ENCODE results near the gene IPO4. TPM values are rescaled to one million over a fixed set of nuclear protein-coding genes. Genes with fewer than 3 reads are reported as not detected.
A peak's percentile ranks its signal among the peaks of the same experiment; 100 is the strongest.

IPO4 gene
- total and polyA plus RNA-seq, 5 donors, result 4.1 to 22.5 (median 11.7) TPM

DNA sequence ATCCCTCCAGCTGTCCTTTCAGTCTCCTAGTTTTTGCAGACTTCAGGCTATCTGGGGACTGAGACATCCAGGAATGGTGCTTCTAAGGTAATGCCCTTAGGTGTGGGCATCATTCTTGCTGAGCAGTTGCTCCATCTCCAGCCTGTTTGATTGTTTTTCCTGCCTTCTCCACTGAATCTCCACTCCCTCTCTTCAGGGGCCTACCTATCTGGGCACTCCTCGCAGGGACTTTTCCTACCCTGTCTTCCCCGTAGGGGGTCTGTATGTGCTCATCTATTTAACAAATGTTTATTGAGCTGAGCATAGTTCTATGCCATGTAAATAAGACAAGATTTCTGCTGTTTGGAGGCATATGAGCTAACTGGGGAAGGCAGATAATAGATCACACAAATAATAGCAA, 55.6 kb downstream of the IPO4 start:
- intact Hi-C loops (cut with DNase I), result no loop called here
- peak overlapping the region; percentile 99 for H3K27ac ChIP-seq (ENCODE audit: low read length)
- H3K9me3 ChIP-seq (ENCODE audit: control insufficient read depth, low read length), result no peaks in the 10 kb centered on the region
- WGBS, result 79% methylated on average over 2 of the region's 2 CpGs
- DNase-seq (no peak), ATAC-seq (no peak)
- H3K4me3 ChIP-seq (ENCODE audit: low read length), result no peak overlapping the region
- H3K4me1 ChIP-seq (ENCODE audit: control insufficient read depth, insufficient read depth, low read length), result peaks cover 6% of the 10 kb centered on the region
- no peaks in the 10 kb centered on the region for H3K27me3 ChIP-seq (ENCODE audit: control insufficient read depth, insufficient read depth)

DNA sequence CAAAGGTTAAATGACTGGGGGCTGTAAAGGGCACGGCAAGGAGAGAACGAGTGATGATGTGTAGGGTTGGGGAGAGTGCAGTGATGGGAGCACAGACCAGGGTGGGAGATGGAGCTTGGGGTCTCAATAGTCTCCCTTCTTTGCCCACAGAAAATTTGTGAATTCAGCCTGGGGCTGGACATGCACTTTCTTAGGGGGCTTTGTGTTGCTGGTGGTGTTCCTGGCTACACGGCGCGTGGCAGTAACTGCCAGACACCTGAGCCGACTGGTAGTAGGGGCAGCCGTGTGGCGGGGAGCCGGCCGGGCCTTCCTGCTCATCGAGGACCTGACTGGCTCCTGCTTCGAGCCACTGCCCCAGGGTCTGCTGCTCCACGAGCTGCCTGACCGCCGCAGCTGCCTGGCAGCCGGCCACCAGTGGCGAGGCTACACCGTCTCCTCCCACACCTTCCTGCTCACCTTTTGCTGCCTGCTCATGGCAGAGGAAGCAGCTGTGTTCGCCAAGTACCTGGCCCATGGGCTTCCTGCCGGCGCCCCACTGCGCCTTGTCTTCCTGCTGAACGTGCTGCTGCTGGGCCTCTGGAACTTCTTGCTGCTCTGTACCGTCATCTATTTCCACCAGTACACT, 56.4 kb downstream of the IPO4 start:
- Histone ChIP-seq H3K9me3 (ENCODE audit: control insufficient read depth, low read length) (no peaks in the 10 kb centered on the region), H3K4me3 (ENCODE audit: low read length) (no peak overlapping the region), H3K27me3 (ENCODE audit: control insufficient read depth, insufficient read depth) (no peaks in the 10 kb centered on the region), H3K27ac (ENCODE audit: low read length) (peak overlapping the region; percentile 99), H3K4me1 (ENCODE audit: control insufficient read depth, insufficient read depth, low read length) (peaks cover 6% of the 10 kb centered on the region)
- no peak for ATAC-seq
- intact Hi-C loops (cut with DNase I), result no loop called here
- 46% methylated on average over 24 of the region's 24 CpGs for WGBS
- DNase-seq, result peak in 2 of 3 donors; percentile 72 to 74

DNA sequence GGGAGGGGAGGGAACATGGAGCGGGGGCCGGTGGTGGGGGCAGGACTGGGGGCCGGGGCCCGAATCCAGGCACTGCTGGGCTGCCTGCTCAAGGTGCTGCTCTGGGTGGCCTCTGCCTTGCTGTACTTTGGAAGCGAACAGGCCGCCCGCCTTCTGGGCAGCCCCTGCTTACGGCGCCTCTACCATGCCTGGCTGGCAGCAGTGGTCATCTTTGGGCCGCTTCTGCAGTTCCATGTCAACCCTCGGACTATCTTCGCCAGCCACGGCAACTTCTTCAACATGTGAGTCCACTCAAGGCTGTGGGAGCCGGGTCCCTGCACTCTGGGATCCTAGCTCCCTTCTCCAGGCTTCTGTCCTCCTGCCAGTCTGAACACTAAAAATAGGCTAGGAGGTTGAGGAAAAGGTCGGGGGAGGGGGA, 57.1 kb downstream of the IPO4 start:
- no peaks in the 10 kb centered on the region for H3K27me3 ChIP-seq (ENCODE audit: control insufficient read depth, insufficient read depth)
- ATAC-seq (peak; percentile 1 to 3), DNase-seq (no peak)
- intact Hi-C loops (cut with DNase I), result no loop called here
- H3K4me1 ChIP-seq (ENCODE audit: control insufficient read depth, insufficient read depth, low read length), result peaks cover 6% of the 10 kb centered on the region
- H3K4me3 ChIP-seq (ENCODE audit: low read length), result no peak overlapping the region
- 49% methylated on average over 15 of the region's 15 CpGs for WGBS
- no peaks in the 10 kb centered on the region for H3K9me3 ChIP-seq (ENCODE audit: control insufficient read depth, low read length)
- H3K27ac ChIP-seq (ENCODE audit: low read length), result peak overlapping the region; percentile 99

DNA sequence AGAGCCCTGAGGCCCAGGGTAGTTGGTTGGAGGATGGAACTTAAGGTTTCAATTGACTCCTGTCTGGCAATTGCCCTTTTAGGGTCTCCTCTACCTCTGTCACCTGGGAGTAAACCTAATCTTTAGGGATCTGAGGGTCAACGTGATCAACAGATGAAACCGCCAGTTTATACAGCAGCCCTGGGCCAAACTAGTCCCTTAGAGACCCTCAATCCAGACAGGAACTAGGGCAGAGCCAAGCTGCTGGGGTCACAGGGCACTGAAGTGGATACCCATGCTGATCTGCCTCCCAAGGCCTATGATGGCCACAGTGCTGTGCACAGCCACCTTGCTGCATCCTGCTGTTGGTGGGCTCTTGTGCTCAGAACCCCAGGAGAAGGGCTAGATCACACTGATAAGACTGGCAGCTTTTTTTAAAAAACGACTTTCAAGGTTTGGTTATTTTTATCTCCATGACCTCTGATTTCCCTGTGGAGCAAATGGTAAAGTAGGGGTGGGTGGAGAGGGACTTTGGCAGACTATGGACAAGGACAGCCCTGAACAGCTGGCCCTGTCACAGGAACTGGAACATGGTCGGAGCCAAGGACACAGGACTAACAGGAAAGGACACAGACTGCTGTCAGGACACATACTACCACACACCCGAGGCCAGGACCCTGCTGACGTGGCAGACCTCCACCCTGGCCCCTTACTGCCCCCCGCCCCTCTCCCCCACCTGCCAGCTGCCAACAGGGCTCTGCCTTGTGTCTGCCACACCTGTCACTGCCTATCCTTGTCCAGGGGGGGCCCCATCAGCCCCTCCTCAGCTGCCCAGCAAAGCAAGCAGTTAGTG, 57.7 kb downstream of the IPO4 start:
- intact Hi-C loops (cut with DNase I), result no loop called here
- Histone ChIP-seq H3K9me3 (ENCODE audit: control insufficient read depth, low read length) (no peaks in the 10 kb centered on the region), H3K4me3 (ENCODE audit: low read length) (no peak overlapping the region), H3K27ac (ENCODE audit: low read length) (peak overlapping the region; percentile 99), H3K27me3 (ENCODE audit: control insufficient read depth, insufficient read depth) (no peaks in the 10 kb centered on the region), H3K4me1 (ENCODE audit: control insufficient read depth, insufficient read depth, low read length) (peaks cover 6% of the 10 kb centered on the region)
- 26% methylated on average over 7 of the region's 7 CpGs for WGBS
- ATAC-seq (peak; percentile 66 to 68), DNase-seq (peak; percentile 73 to 90 (median 87))

DNA sequence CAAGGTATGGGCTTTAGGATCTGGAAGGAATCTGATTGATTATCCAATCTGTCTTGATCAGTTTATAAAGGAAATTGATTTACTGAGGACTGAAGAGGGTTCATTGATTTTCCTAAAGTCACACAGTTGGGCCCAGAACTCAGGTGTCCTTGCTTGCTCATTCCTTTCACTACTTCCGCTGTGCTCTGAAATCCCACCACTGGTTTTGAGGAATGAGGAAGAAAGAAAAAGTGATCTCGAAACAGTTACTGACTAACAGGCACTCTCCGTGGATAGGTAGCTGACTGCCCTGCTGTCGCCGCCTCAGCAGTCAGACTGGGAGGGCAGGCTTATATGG, 58.3 kb downstream of the IPO4 start, which contains the start of gene FITM1:
Gene FITM1 (plus strand): TSS at position 280 of the 337 bp plus-strand sequence. CDS start 905 bp downstream, outside the sequence.
- H3K27me3 ChIP-seq (ENCODE audit: control insufficient read depth, insufficient read depth), result no peaks in the 10 kb centered on the region
- peak within 1 kb of the TSS; percentile 99 for H3K27ac ChIP-seq (ENCODE audit: low read length)
- no peak for DNase-seq
- H3K4me3 ChIP-seq (ENCODE audit: low read length), result no peak within 1 kb of the TSS
- H3K4me1 ChIP-seq (ENCODE audit: control insufficient read depth, insufficient read depth, low read length), result peaks cover 6% of the 10 kb centered on the region
- intact Hi-C loops (cut with DNase I), result no loop called here
- no peaks in the 10 kb centered on the region for H3K9me3 ChIP-seq (ENCODE audit: control insufficient read depth, low read length)
- no peak for ATAC-seq
- 87% methylated on average over 5 of the region's 5 CpGs for WGBS

Small RNAs within 50 kb of the gene (microRNA-seq; reads per million reads assigned to microRNA genes)
- gene MIR7703, result 0 reads per million in 2 donors

Other genes with a start within 250 kb of the IPO4 start
Only the 30 nearest of the 34 such genes appear.
- 10 to 100 TPM; 15.5 to 23.6 (median 20.5) TPM for gene DHRS4L2, start 199.9 kb downstream of the IPO4 start, total RNA-seq
- 44.2 TPM for gene DHRS4L2, start 199.9 kb downstream of the IPO4 start, polyA plus RNA-seq
- under 1 TPM; 0.17 to 0.45 (median 0.17) TPM for gene CARMIL3, start 136.8 kb downstream of the IPO4 start, total RNA-seq
- gene CARMIL3, start 136.8 kb downstream of the IPO4 start, polyA plus RNA-seq, result 0.18 TPM
- under 1 TPM in 1 of 4 donors, not detected in 3; 0.14 TPM for gene CPNE6, start 117.3 kb downstream of the IPO4 start, total RNA-seq
- gene CPNE6, start 117.3 kb downstream of the IPO4 start, polyA plus RNA-seq, result 0.16 TPM
- gene PCK2, start 94.5 kb downstream of the IPO4 start, total RNA-seq, result 10 to 100 TPM in 1 of 4 donors, 1 to 10 TPM in 3; 4.0 to 11.0 (median 5.3) TPM
- gene PCK2, start 94.5 kb downstream of the IPO4 start, polyA plus RNA-seq, result 3.5 TPM
- 10 to 100 TPM; 50.6 to 70.7 (median 62.6) TPM for gene DCAF11, start 74.0 kb downstream of the IPO4 start, total RNA-seq
- 33.1 TPM for gene DCAF11, start 74.0 kb downstream of the IPO4 start, polyA plus RNA-seq
- gene NRL, start 73.9 kb downstream of the IPO4 start, total RNA-seq, result 1 to 10 TPM in 3 of 4 donors, under 1 TPM in 1; 0.79 to 2.9 (median 2.4) TPM
- 2.6 TPM for gene NRL, start 73.9 kb downstream of the IPO4 start, polyA plus RNA-seq
- gene FITM1, start 58.2 kb downstream of the IPO4 start, total RNA-seq, result 100 to 1,000 TPM in 3 of 4 donors, 10 to 100 TPM in 1; 87.4 to 178 (median 134) TPM
- gene FITM1, start 58.2 kb downstream of the IPO4 start, polyA plus RNA-seq, result 224 TPM
- gene PSME1, start 52.6 kb downstream of the IPO4 start, total RNA-seq, result 100 to 1,000 TPM in 3 of 4 donors, 10 to 100 TPM in 1; 99.8 to 112 (median 103) TPM
- 141 TPM for gene PSME1, start 52.6 kb downstream of the IPO4 start, polyA plus RNA-seq
- gene EMC9, start 47.2 kb downstream of the IPO4 start, total RNA-seq, result 10 to 100 TPM; 17.2 to 18.9 (median 18.1) TPM
- 21.2 TPM for gene EMC9, start 47.2 kb downstream of the IPO4 start, polyA plus RNA-seq
- 10 to 100 TPM; 62.7 to 90.6 (median 67.6) TPM for gene PSME2, start 42.2 kb downstream of the IPO4 start, total RNA-seq
- 102 TPM for gene PSME2, start 42.2 kb downstream of the IPO4 start, polyA plus RNA-seq
- 10 to 100 TPM; 29.2 to 48.4 (median 42.6) TPM for gene RNF31, start 41.3 kb downstream of the IPO4 start, total RNA-seq
- gene RNF31, start 41.3 kb downstream of the IPO4 start, polyA plus RNA-seq, result 27.6 TPM
- 100 to 1,000 TPM in 1 of 4 donors, 10 to 100 TPM in 3; 47.5 to 103 (median 59.0) TPM for gene IRF9, start 27.6 kb downstream of the IPO4 start, total RNA-seq
- 44.5 TPM for gene IRF9, start 27.6 kb downstream of the IPO4 start, polyA plus RNA-seq
- 1 to 10 TPM; 1.9 to 5.8 (median 3.2) TPM for gene REC8, start 16.7 kb downstream of the IPO4 start, total RNA-seq
- gene REC8, start 16.7 kb downstream of the IPO4 start, polyA plus RNA-seq, result 4.1 TPM
- gene TM9SF1, start 6.6 kb upstream of the IPO4 start, total RNA-seq, result 10 to 100 TPM; 26.4 to 37.6 (median 30.4) TPM
- 14.8 TPM for gene TM9SF1, start 6.6 kb upstream of the IPO4 start, polyA plus RNA-seq
- under 1 TPM in 2 of 4 donors, not detected in 2; 0.18 to 0.37 TPM for gene TSSK4, start 16.9 kb upstream of the IPO4 start, total RNA-seq
- not detected for gene TSSK4, start 16.9 kb upstream of the IPO4 start, polyA plus RNA-seq
- gene CHMP4A, start 24.7 kb upstream of the IPO4 start, total RNA-seq, result 10 to 100 TPM; 35.2 to 49.3 (median 39.5) TPM
- gene CHMP4A, start 24.7 kb upstream of the IPO4 start, polyA plus RNA-seq, result 56.3 TPM
- 10 to 100 TPM; 15.7 to 21.8 (median 18.8) TPM for gene MDP1, start 27.2 kb upstream of the IPO4 start, total RNA-seq
- 26.8 TPM for gene MDP1, start 27.2 kb upstream of the IPO4 start, polyA plus RNA-seq
- 100 to 1,000 TPM; 167 to 190 (median 183) TPM for gene NEDD8, start 43.6 kb upstream of the IPO4 start, total RNA-seq
- gene NEDD8, start 43.6 kb upstream of the IPO4 start, polyA plus RNA-seq, result 302 TPM
- gene GMPR2, start 44.1 kb upstream of the IPO4 start, total RNA-seq, result 10 to 100 TPM; 32.4 to 45.4 (median 34.6) TPM
- gene GMPR2, start 44.1 kb upstream of the IPO4 start, polyA plus RNA-seq, result 30.3 TPM
- gene TINF2, start 53.8 kb upstream of the IPO4 start, total RNA-seq, result 10 to 100 TPM; 38.9 to 45.9 (median 45.3) TPM
- 23.0 TPM for gene TINF2, start 53.8 kb upstream of the IPO4 start, polyA plus RNA-seq
- 1 to 10 TPM in 1 of 4 donors, under 1 TPM in 3; 0.36 to 2.0 (median 0.58) TPM for gene TGM1, start 74.4 kb upstream of the IPO4 start, total RNA-seq
- gene TGM1, start 74.4 kb upstream of the IPO4 start, polyA plus RNA-seq, result 0.16 TPM
- gene RABGGTA, start 82.8 kb upstream of the IPO4 start, total RNA-seq, result 10 to 100 TPM; 18.1 to 21.4 (median 20.8) TPM
- gene RABGGTA, start 82.8 kb upstream of the IPO4 start, polyA plus RNA-seq, result 20.7 TPM
- gene DHRS1, start 111.0 kb upstream of the IPO4 start, total RNA-seq, result 10 to 100 TPM in 2 of 4 donors, 1 to 10 TPM in 2; 5.9 to 12.0 (median 10.4) TPM
- gene DHRS1, start 111.0 kb upstream of the IPO4 start, polyA plus RNA-seq, result 7.2 TPM
- gene NOP9, start 111.0 kb upstream of the IPO4 start, total RNA-seq, result 10 to 100 TPM; 19.2 to 20.3 (median 19.6) TPM
- gene NOP9, start 111.0 kb upstream of the IPO4 start, polyA plus RNA-seq, result 9.6 TPM
- gene CIDEB, start 119.2 kb upstream of the IPO4 start, total RNA-seq, result 1 to 10 TPM; 5.8 to 8.5 (median 6.9) TPM
- gene CIDEB, start 119.2 kb upstream of the IPO4 start, polyA plus RNA-seq, result 3.6 TPM
- gene LTB4R2, start 121.3 kb upstream of the IPO4 start, total RNA-seq, result 1 to 10 TPM; 1.2 to 2.1 (median 1.4) TPM
- 0.66 TPM for gene LTB4R2, start 121.3 kb upstream of the IPO4 start, polyA plus RNA-seq
- 1 to 10 TPM; 2.2 to 3.1 (median 2.4) TPM for gene LTB4R, start 122.7 kb upstream of the IPO4 start, total RNA-seq
- 1.6 TPM for gene LTB4R, start 122.7 kb upstream of the IPO4 start, polyA plus RNA-seq
- 10 to 100 TPM; 24.1 to 45.3 (median 32.8) TPM for gene ADCY4, start 146.3 kb upstream of the IPO4 start, total RNA-seq
- gene ADCY4, start 146.3 kb upstream of the IPO4 start, polyA plus RNA-seq, result 33.4 TPM
- gene RIPK3, start 151.2 kb upstream of the IPO4 start, total RNA-seq, result 1 to 10 TPM; 2.9 to 7.0 (median 6.4) TPM
- gene RIPK3, start 151.2 kb upstream of the IPO4 start, polyA plus RNA-seq, result 3.8 TPM
- 10 to 100 TPM; 15.7 to 40.0 (median 31.0) TPM for gene NFATC4, start 179.4 kb upstream of the IPO4 start, total RNA-seq
- 25.8 TPM for gene NFATC4, start 179.4 kb upstream of the IPO4 start, polyA plus RNA-seq